HL-60 (cell line): ENCODE measurements around the gene BCL11B.

Experiments
- DNase-seq, 2 experiments: peaks; one replicate each; pipeline ENCODE4 v3.0.0-alpha.2; 2010 to 2020; ENCODE audit warnings: low read depth in 1 of 2, low spot score in 1 of 2
- H3K27ac ChIP-seq: fragments of 250-450 bp; sonication (Bioruptor Pico); replicated peaks from 2 replicates; pipeline ENCODE4 v1.5.1; 2020; ENCODE audit warnings: mild to moderate bottlenecking, moderate library complexity
- H3K27me3 ChIP-seq: fragments of 250-450 bp; sonication (Bioruptor Pico); 2 replicates; pipeline ENCODE4 v1.5.1; 2021; ENCODE audit warnings: mild to moderate bottlenecking, moderate library complexity; ENCODE audit not compliant: insufficient read depth, poor library complexity, severe bottlenecking
- H3K4me3 ChIP-seq: replicated peaks from 2 replicates; pipeline ENCODE4 v1.5.1; 2011; ENCODE audit warnings: mild to moderate bottlenecking, control low read depth, low read length; ENCODE audit not compliant: insufficient read depth
- GABPA ChIP-seq: IDR thresholded peaks from 2 replicates; pipeline ENCODE4 v1.6.1; 2012; ENCODE audit warnings: low read depth
- POLR2AphosphoS5 ChIP-seq: IDR thresholded peaks from 2 replicates; pipeline ENCODE4 v1.6.1; 2012; ENCODE audit warnings: low read depth
- SPI1 ChIP-seq: IDR thresholded peaks from 2 replicates; pipeline ENCODE4 v1.6.1; 2012; ENCODE audit warnings: low read depth, mild to moderate bottlenecking, borderline replicate concordance
- TF ChIP-seq, protein P1 (sequence below): IDR thresholded peaks from 2 replicates; pipeline ENCODE4 v1.6.1; 2012; ENCODE audit warnings: low read depth; ENCODE audit not compliant: insufficient replicate concordance
- TF ChIP-seq, protein P2 (sequence below): IDR thresholded peaks from one replicate; pipeline ENCODE4 v1.5.1; 2011; ENCODE audit warnings: low read length, control low read depth, inconsistent platforms; ENCODE audit not compliant: insufficient read depth

BCL11B gene

GRCh38 chr14:99240627-99241324 lies 31.2 kb downstream of the BCL11B start:
- Histone ChIP-seq H3K27ac (no peak overlapping the region), H3K27me3 (peaks cover 21% of the 10 kb centered on the region)

DNA sequence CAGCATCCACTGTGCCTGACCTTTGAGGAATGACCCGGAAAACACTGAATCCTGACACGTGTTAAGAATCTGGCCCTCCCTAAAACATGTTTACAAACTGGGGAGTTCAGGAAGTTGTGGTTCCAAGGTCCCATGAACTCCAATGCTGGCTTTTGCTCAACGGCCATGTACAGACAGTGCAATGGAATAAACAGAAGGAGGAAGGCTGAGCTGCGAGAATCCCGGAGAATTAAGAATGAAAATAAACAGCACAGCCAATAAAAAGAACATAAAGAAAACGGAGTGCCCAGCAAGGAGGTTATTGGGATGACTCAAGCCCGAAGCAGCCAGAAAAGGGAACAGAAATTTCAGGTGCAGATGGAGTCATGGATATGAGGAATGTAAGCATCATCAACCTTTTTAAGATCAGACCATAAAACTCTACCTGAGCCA lies 32.3 kb downstream of the BCL11B start:
- H3K27ac ChIP-seq: no peak overlapping the region
- peaks cover 12% of the 10 kb centered on the region for H3K27me3 ChIP-seq
- TF ChIP-seq POLR2AphosphoS5 (no peak), SPI1 (no peak), GABPA (no peak)
- TF ChIP-seq, protein P1, sequence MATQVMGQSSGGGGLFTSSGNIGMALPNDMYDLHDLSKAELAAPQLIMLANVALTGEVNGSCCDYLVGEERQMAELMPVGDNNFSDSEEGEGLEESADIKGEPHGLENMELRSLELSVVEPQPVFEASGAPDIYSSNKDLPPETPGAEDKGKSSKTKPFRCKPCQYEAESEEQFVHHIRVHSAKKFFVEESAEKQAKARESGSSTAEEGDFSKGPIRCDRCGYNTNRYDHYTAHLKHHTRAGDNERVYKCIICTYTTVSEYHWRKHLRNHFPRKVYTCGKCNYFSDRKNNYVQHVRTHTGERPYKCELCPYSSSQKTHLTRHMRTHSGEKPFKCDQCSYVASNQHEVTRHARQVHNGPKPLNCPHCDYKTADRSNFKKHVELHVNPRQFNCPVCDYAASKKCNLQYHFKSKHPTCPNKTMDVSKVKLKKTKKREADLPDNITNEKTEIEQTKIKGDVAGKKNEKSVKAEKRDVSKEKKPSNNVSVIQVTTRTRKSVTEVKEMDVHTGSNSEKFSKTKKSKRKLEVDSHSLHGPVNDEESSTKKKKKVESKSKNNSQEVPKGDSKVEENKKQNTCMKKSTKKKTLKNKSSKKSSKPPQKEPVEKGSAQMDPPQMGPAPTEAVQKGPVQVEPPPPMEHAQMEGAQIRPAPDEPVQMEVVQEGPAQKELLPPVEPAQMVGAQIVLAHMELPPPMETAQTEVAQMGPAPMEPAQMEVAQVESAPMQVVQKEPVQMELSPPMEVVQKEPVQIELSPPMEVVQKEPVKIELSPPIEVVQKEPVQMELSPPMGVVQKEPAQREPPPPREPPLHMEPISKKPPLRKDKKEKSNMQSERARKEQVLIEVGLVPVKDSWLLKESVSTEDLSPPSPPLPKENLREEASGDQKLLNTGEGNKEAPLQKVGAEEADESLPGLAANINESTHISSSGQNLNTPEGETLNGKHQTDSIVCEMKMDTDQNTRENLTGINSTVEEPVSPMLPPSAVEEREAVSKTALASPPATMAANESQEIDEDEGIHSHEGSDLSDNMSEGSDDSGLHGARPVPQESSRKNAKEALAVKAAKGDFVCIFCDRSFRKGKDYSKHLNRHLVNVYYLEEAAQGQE: no peak
- TF ChIP-seq, protein P2, sequence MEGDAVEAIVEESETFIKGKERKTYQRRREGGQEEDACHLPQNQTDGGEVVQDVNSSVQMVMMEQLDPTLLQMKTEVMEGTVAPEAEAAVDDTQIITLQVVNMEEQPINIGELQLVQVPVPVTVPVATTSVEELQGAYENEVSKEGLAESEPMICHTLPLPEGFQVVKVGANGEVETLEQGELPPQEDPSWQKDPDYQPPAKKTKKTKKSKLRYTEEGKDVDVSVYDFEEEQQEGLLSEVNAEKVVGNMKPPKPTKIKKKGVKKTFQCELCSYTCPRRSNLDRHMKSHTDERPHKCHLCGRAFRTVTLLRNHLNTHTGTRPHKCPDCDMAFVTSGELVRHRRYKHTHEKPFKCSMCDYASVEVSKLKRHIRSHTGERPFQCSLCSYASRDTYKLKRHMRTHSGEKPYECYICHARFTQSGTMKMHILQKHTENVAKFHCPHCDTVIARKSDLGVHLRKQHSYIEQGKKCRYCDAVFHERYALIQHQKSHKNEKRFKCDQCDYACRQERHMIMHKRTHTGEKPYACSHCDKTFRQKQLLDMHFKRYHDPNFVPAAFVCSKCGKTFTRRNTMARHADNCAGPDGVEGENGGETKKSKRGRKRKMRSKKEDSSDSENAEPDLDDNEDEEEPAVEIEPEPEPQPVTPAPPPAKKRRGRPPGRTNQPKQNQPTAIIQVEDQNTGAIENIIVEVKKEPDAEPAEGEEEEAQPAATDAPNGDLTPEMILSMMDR: no peak
- no peak overlapping the region for H3K4me3 ChIP-seq
- DNase-seq: no peak

More at GRCh38 chr14:99240627-99241324, 31.2 kb downstream of the BCL11B start:
- TF ChIP-seq POLR2AphosphoS5: no peak
- TF ChIP-seq, protein P2: no peak
- TF ChIP-seq, protein P1: no peak
- no peak for TF ChIP-seq SPI1
- no peak for TF ChIP-seq GABPA
- H3K4me3 ChIP-seq: no peak overlapping the region
- DNase-seq: no peak

- DNase-seq: no peak
- H3K27ac ChIP-seq: no peak overlapping the region
- peaks cover 6% of the 10 kb centered on the region for H3K27me3 ChIP-seq
- TF ChIP-seq, protein P2: no peak
- TF ChIP-seq POLR2AphosphoS5 (no peak), GABPA (no peak), SPI1 (no peak)
- TF ChIP-seq, protein P1: no peak
- H3K4me3 ChIP-seq: no peak overlapping the region
Measured at GRCh38 chr14:99238216-99238615, 33.8 kb downstream of the BCL11B start.
